DLD1 (cell line): ENCODE data around the gene TAF6.

Experiments used
- in situ Hi-C: cut with HindIII; loops from 2 replicates; pipeline ENCODE4 v1.10.0; 2017; ENCODE audit warnings: low sequenced_read_pairs

TAF6 gene

GRCh38 chr7:100075418-100075817 is 43.7 kb downstream of the TAF6 start:
- in situ Hi-C loops = no loop called here

GRCh38 chr7:100074841-100075240 is 44.3 kb downstream of the TAF6 start:
- in situ Hi-C loops = no loop called here

- in situ Hi-C loops = no loop called here
Measured at GRCh38 chr7:100072462-100072861, 46.7 kb downstream of the TAF6 start.

- in situ Hi-C loops = no loop called here
Measured at GRCh38 chr7:100071018-100071723, 48.0 kb downstream of the TAF6 start.

GRCh38 chr7:100069991-100070390 is 49.2 kb downstream of the TAF6 start:
- in situ Hi-C loops = no loop called here

- in situ Hi-C loops = no loop called here
Measured at GRCh38 chr7:100066953-100067352, 52.2 kb downstream of the TAF6 start.

GRCh38 chr7:100065452-100066186 is 53.5 kb downstream of the TAF6 start:
- in situ Hi-C loops = no loop called here

- in situ Hi-C loops = no loop called here
Measured at GRCh38 chr7:100064162-100064561, 55.0 kb downstream of the TAF6 start.

- in situ Hi-C loops = no loop called here
Measured at GRCh38 chr7:100063376-100063775, 55.8 kb downstream of the TAF6 start.

GRCh38 chr7:100061518-100062193 is 57.5 kb downstream of the TAF6 start:
- in situ Hi-C loops = no loop called here

- in situ Hi-C loops = no loop called here
Measured at GRCh38 chr7:100059251-100059739, 59.9 kb downstream of the TAF6 start.
